Breast epithelium (tissue), 4 donors: ENCODE results near the gene LNX1. TPM values are rescaled to one million over a fixed set of nuclear protein-coding genes. Genes with fewer than 3 reads are reported as not detected.

ENCODE experiments used
- DNase-seq, 2 donors: peaks; one replicate each; pipeline ENCODE4 v3.0.0-alpha.2; 2019; ENCODE audit warnings: low spot score in 2 of 2
- H3K27ac ChIP-seq, 2 donors: fragments of 200-600 bp; sonication (generic) in 1 of 2; one replicate each; pipeline ENCODE4 v1.5.1; 2016 to 2019; ENCODE audit warnings: mild to moderate bottlenecking in 1 of 2
- H3K27me3 ChIP-seq, 2 donors: fragments of 200-600 bp; sonication (generic) in 1 of 2; one replicate each; pipeline versions ENCODE4 v1.5.1 to v1.6.0; 2017 to 2019; ENCODE audit warnings: control low read depth in 1 of 2, mild to moderate bottlenecking in 1 of 2
- H3K36me3 ChIP-seq: fragments of 200-600 bp; one replicate; pipeline ENCODE4 v1.5.1; 2019
- H3K4me1 ChIP-seq, 2 donors: fragments of 200-600 bp; sonication (generic); one replicate each; pipeline ENCODE4 v1.5.1; 2016 to 2019; ENCODE audit warnings: control low read depth in 1 of 2
- H3K4me3 ChIP-seq, 3 donors: fragments of 200-600 bp; sonication (generic); 1 replicate in 2 of 3; 2 replicates in 1 of 3; pipeline ENCODE4 v1.5.1; 2016 to 2019; ENCODE audit warnings: mild to moderate bottlenecking in 3 of 3, moderate library complexity in 2 of 3
- H3K9me3 ChIP-seq, 2 donors: fragments of 200-600 bp; sonication (generic) in 1 of 2; one replicate each; pipeline ENCODE4 v1.5.1; 2016 to 2019; ENCODE audit warnings: control low read depth in 1 of 2
- POLR2A ChIP-seq: fragments of 450-650 bp; IDR thresholded peaks from one replicate; pipeline ENCODE4 v1.6.1; 2016; ENCODE audit warnings: antibody characterized with exemption, mild to moderate bottlenecking, moderate library complexity
- POLR2AphosphoS5 ChIP-seq, 3 donors: sonication (generic); formaldehyde crosslinking; IDR thresholded peaks; one replicate each; pipeline ENCODE4 v1.6.1; 2017; ENCODE audit warnings: antibody characterized with exemption in 3 of 3
- intact Hi-C: fragments of 100-400 bp; cut with DNase I; formaldehyde crosslinking; loops from one replicate; pipeline ENCODE4 v1.15.1; 2023; ENCODE audit warnings: low total_unique reads
- total RNA-seq, 3 donors: library from RNA; depleted of rRNA; stranded (reverse); fragments of >200 nt; gene quantifications; one replicate each; pipeline ENCODE4 v1.1.0, GENCODE V29; 2016
- TF ChIP-seq, protein P1 (sequence below), 3 donors: fragments of 450-650 bp; IDR thresholded peaks; one replicate each; pipeline ENCODE4 v1.5.1; 2016 to 2017; ENCODE audit warnings: antibody characterized with exemption in 3 of 3, mild to moderate bottlenecking in 3 of 3, moderate library complexity in 3 of 3

The LNX1 gene
- total RNA-seq, 3 donors from 2014 or later, result 19.7 to 22.6 (median 22.5) TPM

DNA sequence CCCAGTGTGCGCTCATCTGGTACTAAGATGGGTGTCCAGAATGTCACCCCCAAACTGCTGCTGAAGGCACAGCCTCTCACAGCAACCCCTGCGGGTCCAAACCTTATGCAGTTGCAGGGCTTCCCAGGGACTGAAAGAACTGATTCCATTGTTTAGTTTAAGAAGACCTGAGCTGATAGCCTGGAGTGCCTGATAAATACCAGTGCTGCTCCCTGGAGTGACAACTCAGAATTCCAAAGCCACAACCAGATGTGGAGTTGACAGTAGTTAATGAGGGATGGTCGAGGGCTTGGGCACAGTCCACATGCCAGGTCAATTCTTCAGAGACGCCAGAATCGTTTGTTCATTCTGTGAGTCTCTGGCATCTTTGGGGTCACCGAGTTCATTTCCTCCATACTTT, 71.2 kb downstream of the LNX1 start:
- intact Hi-C loops, result no loop called here
- Histone ChIP-seq H3K4me1 (no peaks in the 10 kb centered on the region), H3K27me3 (no peaks in the 10 kb centered on the region), H3K27ac (no peak overlapping the region), H3K4me3 (no peak overlapping the region), H3K36me3 (no peaks in the 10 kb centered on the region), H3K9me3 (no peaks in the 10 kb centered on the region)
- TF ChIP-seq, protein P1, sequence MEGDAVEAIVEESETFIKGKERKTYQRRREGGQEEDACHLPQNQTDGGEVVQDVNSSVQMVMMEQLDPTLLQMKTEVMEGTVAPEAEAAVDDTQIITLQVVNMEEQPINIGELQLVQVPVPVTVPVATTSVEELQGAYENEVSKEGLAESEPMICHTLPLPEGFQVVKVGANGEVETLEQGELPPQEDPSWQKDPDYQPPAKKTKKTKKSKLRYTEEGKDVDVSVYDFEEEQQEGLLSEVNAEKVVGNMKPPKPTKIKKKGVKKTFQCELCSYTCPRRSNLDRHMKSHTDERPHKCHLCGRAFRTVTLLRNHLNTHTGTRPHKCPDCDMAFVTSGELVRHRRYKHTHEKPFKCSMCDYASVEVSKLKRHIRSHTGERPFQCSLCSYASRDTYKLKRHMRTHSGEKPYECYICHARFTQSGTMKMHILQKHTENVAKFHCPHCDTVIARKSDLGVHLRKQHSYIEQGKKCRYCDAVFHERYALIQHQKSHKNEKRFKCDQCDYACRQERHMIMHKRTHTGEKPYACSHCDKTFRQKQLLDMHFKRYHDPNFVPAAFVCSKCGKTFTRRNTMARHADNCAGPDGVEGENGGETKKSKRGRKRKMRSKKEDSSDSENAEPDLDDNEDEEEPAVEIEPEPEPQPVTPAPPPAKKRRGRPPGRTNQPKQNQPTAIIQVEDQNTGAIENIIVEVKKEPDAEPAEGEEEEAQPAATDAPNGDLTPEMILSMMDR (IDR thresholded peaks at IDR 0.05), result no peak
- TF ChIP-seq POLR2AphosphoS5 (IDR thresholded peaks at IDR 0.05), result no peak
- DNase-seq, result no peak

DNA sequence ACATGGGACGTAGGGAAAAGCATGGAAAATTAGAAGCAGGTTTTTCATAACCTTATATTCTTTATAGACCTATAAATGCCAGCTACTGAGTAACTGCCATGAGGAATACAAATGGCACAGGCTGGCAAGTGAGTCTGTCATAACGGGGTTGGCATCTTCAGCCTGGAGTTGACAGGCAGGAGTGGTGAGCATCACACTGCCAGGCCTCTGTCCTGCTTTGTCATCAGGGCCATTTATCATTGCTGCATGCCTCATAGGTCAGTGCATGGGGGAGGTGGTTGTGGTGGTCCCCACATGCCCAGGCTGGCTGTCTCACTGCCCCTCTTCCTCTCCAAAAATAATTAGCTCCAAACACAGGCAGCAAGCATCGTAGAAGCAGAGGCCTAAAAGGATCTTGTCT, 72.5 kb downstream of the LNX1 start:
- no peaks in the 10 kb centered on the region for H3K27me3 ChIP-seq
- no peak for DNase-seq
- intact Hi-C loops, result no loop called here

DNA sequence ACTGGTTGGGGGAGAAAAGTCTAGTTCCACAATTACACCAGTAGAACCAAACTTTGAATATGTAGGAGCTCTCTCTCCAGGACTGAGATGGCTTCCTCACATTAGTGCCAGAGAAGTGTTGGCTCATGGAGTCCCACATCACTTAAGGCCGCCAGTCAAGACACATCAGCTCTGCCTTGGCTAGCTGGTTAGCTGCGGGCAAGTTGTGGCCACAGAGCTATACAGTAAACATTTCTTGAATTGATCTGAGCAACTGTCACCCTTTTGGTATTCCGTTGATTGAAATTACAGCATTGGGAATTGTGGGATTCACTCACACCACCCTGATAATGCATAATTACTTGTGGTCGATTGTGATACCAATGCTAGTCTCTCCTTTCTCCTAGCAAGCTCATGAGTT, 76.2 kb downstream of the LNX1 start:
- Histone ChIP-seq H3K27me3 (no peaks in the 10 kb centered on the region), H3K4me1 (no peaks in the 10 kb centered on the region), H3K36me3 (no peaks in the 10 kb centered on the region), H3K27ac (no peak overlapping the region), H3K4me3 (no peak overlapping the region), H3K9me3 (no peaks in the 10 kb centered on the region)
- no peak for DNase-seq
- TF ChIP-seq POLR2AphosphoS5 (IDR thresholded peaks at IDR 0.05) (no peak), POLR2A (no peak)
- TF ChIP-seq, protein P1 (IDR thresholded peaks at IDR 0.05), result no peak
- intact Hi-C loops, result no loop called here

More for the DNA sequence above, 72.5 kb downstream of the LNX1 start:
- no peak overlapping the region for H3K27ac ChIP-seq
- no peak overlapping the region for H3K4me3 ChIP-seq
- no peaks in the 10 kb centered on the region for H3K9me3 ChIP-seq
- TF ChIP-seq POLR2A, result no peak
- TF ChIP-seq, protein P1 (IDR thresholded peaks at IDR 0.05), result no peak
- no peak for TF ChIP-seq POLR2AphosphoS5 (IDR thresholded peaks at IDR 0.05)
- no peaks in the 10 kb centered on the region for H3K4me1 ChIP-seq
- H3K36me3 ChIP-seq, result no peaks in the 10 kb centered on the region

DNA sequence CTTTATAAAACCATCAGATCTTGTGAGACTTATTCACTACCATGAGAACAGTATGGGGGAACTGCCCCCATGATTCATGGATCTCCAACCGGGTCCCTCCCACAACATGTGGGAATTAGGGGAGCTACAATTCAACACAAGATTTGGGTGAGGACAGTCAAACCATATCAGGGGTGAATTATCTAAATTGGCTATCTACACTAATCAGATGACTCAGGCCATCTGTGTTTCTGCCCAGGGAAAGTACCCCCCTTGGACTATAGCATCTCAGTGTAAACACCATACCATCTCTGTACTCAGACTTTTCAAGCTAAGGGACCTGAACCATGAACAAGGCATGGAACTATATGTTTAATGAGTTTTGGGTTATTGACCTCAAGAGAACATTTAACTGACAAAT, 76.8 kb downstream of the LNX1 start:
- H3K4me1 ChIP-seq, result no peaks in the 10 kb centered on the region
- no peak overlapping the region for H3K27ac ChIP-seq
- no peak overlapping the region for H3K4me3 ChIP-seq
- DNase-seq, result no peak
- H3K27me3 ChIP-seq, result no peaks in the 10 kb centered on the region
- no peaks in the 10 kb centered on the region for H3K36me3 ChIP-seq
- intact Hi-C loops, result no loop called here
- no peak for TF ChIP-seq POLR2AphosphoS5 (IDR thresholded peaks at IDR 0.05)
- TF ChIP-seq, protein P1 (IDR thresholded peaks at IDR 0.05), result no peak
- TF ChIP-seq POLR2A, result no peak
- no peaks in the 10 kb centered on the region for H3K9me3 ChIP-seq

DNA sequence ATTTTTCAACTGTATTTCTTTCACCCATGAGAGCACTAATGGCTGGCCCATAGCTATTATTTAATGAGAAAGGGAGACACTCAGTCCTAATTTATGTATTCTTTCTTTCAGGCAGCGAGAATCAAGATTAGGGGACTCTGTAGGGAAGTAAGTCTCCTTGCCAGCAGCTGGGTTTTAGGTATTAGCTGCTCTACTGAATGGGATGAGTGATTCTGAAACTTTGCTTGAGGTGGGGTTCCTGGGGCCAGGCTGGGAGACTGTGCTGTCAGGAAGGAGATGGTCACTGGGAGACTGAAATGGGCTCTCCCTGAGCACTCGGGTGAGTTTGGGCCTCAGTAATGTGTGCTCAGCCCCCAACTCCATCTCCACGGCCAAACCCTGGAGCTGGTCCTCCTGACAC, 78.7 kb downstream of the LNX1 start:
- Histone ChIP-seq H3K4me3 (no peak overlapping the region), H3K4me1 (no peaks in the 10 kb centered on the region), H3K27ac (no peak overlapping the region), H3K36me3 (no peaks in the 10 kb centered on the region), H3K9me3 (no peaks in the 10 kb centered on the region), H3K27me3 (no peaks in the 10 kb centered on the region)
- intact Hi-C loops, result no loop called here
- no peak for TF ChIP-seq POLR2AphosphoS5 (IDR thresholded peaks at IDR 0.05)
- TF ChIP-seq, protein P1 (IDR thresholded peaks at IDR 0.05), result no peak
- no peak for TF ChIP-seq POLR2A
- no peak for DNase-seq
